GM19467 (cell line): ENCODE measurements around the gene GRAP.
A peak's percentile ranks its signal among the peaks of the same experiment; 100 is the strongest.
"Not testable (repeated sequence)": the region's sequence is repeated elsewhere in the genome, so short reads cannot be mapped to it uniquely, and the experiment has no call there.

Source experiments
- ATAC-seq: cut with Tn5 transposase; IDR thresholded peaks from one replicate; pipeline ENCODE4 v1.9.1; 2021; ENCODE audit warnings: mild to moderate bottlenecking, moderate library complexity; ENCODE audit not compliant: unreplicated experiment

GRAP gene

DNA sequence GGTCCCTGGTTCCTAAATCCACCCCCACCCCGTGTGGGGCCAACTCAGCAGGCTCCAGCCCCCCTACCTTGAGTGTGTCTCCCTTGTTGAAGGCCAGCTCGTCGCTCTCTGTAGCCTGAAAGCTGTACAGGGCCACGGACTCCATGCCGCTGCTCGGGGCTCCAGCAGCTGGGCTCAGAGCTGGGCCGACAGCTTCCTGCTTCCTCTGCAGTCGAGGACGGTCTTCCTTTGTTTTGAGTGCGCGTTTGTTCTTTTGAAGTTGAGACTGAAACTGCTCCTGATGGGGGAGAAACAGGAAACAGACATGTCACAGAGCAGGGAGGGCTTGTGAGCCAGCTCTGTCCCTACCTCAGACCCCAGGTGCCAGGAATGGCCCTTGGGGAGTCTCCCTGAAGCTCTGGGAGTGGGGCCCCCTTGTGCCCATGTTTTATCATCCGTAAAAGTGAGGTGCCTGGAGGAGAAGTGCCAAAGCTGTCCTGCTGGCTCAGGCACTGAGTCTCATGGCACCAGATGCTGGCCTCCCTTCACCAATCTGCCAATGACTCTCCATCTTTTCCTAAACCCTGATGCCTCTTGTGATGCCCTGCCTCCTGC, at the start of gene GRAP:
Gene GRAP (minus strand): TSS at position 176 of the 594 bp plus-strand sequence. CDS start 31 bp downstream, at position 145.
- ATAC-seq = not testable (repeated sequence)

DNA sequence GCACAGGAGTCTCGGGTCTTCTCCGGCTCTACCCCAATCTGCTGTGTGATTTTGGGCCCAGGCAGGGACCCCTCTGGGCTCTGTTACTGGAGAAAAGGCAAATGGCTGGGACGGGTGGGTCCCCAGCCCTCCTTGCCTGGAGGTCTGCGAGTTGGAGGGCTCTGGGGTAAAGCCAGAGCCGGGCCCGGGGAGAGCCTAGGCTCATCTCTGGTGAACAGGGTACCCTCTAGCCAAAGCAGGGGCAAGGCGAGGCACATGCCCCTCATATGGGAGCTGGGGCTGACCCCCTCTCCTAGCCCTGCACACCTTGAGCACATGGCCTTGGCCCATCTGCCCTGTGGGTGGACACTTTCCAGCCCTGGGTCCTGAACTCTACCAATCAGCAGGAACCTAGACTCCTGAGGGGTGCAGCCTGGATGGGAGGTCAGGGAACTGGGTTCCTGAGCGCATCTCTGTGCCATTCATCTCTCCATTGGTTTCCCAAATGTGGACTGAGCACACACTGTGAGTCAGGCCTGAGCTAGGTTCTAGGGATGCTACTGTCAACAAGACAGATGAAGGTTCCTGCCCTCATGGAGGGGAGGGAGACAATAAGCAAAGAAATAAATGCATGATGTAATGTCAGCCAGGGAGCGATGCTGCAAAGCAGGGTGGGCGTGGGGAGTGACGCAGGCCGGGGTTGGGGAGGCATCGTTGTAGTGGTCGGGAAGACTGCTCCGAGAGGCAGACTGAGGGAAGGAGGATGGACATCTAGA, 47.1 kb upstream of the GRAP start:
- not testable (repeated sequence) for ATAC-seq

DNA sequence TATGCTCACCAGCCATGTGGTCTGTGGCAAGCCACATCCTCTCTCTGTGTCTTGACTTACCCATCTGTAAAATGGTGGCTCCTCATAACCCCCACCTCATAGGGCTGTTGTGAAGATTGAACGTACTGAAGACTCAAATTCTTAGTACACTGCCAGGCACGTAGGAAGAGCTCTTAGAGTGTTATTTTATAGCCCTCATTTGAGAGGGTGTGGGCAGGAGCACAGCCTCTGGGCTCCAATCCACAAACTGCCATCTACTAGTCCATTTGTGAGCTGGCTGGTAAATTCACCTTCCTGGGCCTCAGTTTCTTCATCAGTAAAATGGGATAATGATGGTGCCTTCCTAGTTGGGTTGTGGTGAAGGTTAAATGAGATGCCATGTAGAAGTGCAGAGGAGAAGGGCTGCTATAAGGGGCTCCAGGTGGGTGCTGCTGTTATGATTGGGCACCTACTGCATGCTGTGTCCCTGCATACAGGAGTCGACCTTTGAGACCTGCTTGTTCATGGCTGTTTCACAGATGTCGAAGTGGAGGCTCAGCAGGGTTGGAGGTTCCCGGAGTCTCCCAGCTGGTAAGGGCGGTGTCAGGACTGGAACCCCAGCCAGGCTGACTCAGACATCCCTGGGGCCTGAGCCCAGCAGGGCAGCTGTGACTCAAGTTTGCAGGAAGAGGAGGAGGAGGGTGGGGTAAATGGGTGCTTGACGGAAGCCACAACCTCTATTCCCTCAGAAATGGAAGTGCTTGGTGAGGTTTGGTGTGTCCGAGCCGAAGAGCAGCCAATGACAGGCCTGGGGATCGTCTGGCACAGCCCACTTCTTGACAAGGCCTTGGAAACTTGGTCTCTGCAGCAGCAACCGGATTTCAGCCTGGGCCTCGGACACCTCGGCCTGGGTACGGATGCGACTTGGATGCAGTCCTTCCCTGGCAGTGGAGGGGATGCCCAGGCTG, 46.3 kb upstream of the GRAP start:
- not testable (repeated sequence) for ATAC-seq

DNA sequence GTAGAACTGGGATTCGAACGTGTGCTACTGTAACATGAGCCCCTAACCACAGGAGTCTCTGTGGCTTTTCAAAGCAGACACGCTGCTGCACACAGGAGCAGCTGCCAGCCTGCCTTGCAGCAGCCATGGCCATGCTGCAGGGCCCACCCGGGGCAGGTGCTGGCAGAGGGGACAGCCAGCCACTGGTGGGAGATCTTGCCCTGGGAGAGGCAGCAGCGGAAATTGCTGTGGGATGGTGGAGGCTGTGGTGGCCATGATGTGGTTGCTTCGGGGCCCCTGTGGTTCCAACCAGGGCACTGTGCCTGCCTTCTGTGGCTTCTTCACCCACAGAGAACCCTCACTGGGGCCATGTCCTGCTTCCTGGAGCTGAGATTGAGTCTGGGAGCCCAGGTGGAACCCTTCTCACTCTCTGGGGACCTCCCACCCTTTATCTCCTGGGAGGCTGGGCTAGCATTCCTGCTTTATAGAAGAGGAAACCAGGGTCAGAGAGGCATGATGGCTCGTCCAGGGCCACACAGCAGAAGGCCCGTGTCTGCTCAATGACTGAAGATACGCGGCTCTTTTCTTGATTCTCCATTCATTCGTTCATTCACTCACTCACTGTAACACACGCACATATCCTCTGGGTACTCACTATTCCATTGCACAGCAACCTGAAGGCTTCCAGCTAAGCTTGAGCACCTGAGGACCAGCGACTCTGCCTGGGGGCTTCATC, 43.5 kb upstream of the GRAP start:
- ATAC-seq = peak; percentile 42

DNA sequence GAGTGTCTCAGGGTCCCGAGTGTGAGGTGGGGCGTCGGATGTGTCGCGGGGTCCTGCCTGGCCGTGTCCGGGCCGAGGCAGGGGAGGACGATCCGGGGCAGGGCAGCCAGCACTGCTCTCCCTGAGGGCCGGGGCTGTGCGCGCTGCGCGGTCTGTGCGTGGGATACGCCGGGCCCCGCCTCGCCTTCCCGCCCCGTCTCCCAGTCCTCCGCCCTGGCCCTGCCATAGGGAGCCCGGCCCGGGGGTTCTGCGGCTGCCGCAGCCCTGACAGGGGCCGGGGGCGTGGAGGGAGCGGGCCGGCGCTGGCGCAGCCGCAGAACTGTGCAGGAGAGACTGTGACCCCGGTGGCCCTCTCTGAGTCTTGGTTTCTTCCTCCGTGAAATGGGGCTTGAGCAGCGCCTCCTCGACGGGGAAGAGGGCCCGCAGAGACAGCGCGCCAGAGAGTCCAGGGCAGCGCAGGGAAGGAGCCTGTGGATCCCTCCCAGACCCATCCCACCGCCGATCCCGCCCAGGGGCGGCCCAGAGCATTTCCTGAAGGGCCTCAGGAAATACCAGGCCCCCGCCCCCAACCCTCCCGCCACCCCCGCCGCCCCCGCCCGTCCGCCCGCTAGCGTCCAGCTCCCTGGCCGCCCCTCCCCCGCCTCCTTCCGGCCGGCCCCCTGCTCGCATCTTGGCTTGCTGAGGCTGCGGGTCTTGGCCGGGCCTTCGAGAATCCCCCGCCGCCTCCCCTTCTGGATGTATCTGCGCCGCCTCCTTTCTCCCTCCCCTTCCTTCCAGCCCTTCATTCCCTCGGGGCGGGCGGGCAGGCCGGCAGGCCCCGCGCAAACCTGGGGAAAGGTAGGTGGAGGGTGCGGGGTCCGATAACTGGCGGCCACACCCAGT, 42.3 kb upstream of the GRAP start:
- not testable (repeated sequence) for ATAC-seq

DNA sequence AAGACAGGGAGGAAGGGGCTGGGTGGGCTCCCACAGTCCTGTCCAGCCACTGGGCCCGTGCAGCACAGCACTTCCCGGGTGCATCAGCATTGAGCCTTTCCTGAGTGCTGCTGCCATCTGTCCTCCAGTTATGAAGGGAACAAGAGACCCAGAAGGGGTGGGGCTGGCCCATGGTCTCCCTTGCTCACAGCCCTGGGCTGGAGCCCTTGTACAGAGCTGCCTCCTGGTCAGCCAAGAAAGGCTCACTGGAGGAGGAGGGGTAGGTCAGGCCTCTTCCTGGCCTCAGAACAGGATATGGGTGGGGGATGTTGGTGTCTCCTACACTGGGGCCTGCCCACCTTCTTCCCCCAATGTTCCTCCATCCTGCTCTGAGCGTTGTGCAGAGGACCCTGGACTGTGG, 30.6 kb upstream of the GRAP start:
- not testable (repeated sequence) for ATAC-seq

DNA sequence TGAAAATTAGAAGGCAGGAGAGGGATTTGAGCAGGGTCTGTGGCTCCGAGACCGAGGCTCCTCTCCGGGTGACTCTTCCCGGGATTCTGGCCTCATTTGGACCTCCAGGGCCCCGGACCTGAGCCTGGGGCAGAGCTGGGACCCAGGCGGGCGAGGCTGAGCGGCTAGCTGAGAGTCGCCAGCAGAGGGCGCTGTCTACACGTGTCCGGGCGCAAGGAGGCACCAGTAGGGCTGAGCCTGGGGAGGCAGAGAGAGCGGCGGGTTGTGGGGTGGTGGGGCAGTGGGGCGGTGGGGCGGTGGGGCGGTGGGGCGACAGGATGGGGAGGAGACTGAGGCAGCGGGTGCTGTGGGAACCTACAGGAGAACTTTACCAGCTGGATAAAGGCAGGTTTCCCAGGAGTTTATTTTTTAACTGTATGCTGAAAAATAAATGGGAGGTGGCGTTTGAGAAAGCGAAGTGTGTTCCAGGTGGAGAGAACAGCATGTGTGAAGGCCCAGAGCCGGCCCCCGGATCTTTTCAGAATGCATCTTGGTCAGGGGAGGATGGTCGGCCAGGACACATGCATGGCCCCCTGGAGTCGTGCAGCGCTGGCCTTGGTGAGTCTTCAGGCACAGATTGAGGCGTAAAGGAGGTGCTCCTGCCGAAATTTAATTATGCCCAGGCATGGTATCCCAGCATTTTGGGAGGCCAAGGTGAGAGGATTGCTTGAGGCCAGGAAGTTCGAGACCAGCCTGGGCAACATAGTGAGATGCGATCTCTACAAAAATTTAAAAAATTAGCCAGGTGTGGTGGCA, 29.8 kb upstream of the GRAP start:
- peak; percentile 59 for ATAC-seq

DNA sequence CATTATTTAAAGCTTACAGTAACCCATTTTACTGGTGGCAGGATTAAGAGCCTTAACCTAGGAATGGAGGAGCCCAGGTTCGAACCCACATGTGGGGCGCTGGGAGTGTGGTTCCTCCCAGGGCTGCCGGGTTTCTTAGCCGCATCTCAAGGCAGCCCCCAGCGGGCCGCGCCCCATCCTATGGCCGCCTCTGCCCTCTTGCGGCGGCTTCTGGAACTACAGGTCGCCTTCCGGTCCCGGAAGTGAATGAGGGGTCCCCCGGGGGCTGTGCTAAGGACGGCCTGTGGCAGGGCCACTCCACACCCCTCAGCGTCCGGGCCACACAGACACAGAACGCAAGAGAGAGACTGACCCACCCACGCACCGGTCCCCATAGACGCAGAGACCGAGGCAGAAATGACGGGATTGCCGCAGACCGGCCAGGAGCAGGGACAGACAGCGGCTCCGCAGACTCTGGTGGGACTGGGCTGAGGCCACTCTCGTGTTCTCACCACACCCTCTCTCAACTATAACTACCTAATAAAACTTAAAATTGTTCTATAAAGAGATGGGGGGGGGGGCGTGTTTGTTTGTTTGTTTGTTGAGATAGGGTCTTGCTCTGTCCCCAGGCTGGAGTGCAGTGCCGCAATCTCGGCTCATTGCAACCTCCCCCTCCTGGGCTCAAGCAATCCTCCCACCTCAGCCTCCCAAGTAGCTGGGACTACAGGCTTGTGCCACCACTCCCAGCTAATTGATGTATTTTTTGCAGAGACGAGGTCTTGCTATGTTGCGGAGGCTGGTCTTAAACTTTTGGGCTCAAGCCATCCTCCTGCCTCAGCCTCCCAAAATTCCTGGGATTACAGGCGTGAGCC, 23.8 kb upstream of the GRAP start:
- ATAC-seq = peak; percentile 66

DNA sequence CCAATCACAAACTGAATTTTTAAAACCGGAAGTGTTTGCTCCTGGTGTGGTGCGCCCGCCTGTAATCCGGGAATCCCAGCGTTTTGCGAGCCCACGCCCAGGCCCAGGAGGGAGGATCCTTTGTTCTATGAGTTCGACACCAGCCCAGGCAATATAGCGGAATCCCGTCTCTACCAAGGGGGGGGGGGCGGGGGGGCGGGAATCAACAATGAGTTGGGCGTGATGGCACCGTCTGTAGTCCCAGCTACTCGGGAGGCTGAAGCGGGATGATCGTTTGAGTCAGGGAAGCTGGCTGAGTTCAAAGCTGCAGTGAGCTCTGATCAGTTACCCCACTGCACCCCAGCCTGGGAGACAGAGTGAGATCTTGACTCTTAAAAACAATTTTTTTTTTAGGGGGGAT, 17.6 kb upstream of the GRAP start:
- not testable (repeated sequence) for ATAC-seq

DNA sequence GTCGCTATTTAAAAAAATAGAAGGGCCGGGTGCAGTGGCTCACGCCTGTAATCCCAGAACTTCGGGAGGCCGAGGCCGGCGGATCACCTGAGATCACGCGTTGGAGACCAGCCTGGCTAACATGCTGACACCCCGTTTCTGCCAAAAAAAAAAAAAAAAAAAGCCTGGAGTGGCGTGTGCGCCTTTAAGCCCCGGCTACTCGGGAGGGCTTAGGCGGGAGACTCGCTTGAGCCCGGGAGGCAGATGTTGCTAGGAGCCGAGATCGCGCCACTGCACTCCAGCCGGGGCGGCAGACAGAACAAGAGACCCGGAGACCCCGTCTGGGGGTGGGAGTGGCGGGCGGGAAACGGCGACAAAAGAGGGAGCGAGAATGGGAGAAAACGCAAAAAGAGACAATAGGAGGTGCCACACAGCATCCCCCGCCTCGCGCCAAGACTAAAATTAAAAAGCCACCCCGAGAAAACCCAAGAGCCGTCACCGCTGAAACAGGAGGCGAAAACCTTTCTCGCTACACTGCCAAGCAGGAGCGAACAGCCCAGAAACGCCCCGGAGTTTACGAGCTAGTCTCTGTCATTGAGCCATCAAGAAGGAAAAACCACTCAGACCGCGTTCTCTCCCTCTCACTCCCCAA, 16.7 kb upstream of the GRAP start:
- peak; percentile 39 for ATAC-seq

DNA sequence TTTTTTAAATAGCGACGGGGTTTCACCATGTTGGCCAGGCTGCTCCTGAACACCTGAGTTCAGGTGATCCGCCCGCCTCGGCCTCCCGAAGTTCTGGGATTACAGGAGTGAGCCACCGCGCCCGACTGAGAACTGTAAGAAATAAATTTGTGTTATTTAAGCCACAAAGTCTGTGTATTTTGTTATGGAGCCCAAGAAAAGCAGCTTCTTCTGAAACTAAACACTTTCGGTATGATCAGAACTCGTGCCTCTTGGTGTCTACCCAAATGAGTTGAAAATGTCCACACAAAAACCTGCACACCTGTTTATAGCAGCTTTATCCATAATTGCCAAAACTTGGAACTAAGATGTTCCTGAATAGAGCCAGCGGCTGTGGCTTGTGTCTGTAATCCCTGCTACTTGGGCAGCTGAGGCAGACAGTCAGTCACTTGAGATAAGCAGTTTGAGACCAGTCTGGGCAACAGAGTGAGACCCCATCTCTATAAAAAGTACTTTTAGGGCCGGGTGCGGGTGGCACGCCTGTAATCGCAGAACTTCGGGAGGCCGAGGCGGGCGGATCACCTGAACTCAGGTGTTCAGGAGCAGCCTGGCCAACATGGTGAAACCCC, 16.1 kb upstream of the GRAP start:
- ATAC-seq = peak; percentile 62

DNA sequence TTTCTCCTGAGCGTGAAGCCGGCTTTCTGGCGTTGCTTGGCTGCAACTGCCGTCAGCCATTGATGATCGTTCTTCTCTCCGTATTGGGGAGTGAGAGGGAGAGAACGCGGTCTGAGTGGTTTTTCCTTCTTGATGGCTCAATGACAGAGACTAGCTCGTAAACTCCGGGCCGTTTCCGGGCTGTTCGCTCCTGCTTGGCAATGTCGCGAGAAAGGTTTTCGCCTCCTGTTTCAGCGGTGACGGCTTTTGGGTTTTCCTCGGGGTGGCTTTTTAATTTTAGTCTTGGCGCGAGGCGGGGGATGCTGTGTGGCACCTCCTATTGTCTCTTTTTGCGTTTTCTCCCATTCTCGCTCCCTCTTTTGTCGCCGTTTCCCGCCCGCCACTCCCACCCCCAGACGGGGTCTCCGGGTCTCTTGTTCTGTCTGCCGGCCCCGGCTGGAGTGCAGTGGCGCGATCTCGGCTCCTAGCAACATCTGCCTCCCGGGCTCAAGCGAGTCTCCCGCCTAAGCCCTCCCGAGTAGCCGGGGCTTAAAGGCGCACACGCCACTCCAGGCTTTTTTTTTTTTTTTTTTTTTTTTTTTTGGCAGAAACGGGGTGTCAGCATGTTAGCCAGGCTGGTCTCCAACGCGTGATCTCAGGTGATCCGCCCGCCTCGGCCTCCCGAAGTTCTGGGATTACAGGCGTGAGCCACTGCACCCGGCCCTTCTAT, 15.4 kb upstream of the GRAP start:
- ATAC-seq = peak; percentile 29

DNA sequence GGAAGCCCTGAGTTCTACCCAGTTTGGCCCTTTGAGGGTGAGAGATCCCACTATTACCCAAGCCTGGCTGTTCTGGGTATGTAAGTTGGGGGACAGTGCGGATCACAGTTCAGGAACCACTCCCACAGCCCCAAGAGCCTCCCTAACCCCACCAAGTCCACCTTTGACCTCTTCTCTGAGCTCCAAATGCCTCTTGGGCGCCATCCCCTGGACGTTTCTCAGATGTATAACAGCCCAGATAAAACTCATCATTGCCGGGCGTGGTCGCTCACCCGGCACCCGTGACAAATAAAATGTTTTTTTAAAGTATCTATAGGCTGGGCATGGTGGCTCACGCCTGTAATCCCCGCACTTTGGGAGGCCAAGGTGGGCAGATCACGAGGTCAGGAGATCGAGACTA, 8.7 kb upstream of the GRAP start:
- not testable (repeated sequence) for ATAC-seq

DNA sequence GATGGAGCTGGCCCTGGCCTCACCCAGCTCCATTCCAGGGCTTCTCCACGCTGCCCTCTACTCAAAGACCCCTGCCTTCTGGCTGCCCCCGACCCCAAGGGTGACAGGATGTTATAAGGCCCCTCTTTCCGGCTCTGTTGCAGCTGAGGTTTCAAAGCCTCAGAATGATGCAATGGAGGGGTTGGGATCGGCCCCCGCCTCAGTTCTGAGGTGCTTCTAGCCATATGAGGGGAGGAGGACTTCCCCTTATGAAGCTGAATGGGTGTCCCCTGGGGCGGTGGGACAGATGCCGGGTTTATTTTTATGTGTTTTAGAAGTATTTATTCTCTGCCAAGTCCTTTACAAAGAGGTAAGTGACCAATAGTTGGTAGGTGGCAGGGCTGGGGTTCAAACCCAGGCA, 2.1 kb upstream of the GRAP start:
- ATAC-seq = not testable (repeated sequence)

DNA sequence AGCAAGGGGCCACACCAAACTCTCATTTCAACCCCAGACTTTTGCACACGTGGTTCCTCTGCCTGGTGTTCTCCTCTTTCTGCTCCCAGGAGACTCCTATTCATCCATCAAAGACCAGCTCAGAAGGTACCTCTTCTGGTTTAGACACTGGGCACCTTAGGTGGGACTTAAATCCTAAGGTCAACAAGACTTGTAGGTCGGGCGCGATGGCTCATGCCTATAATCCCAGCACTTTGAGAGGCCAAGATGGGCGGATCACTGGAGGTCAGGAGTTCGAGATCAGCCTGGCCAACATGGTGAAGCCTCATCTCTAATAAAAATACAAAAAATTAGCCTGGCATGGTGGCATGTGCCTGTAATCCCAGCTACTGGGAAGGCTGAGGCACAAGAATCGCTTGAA, 753 bp upstream of the GRAP start:
- ATAC-seq = not testable (repeated sequence)

DNA sequence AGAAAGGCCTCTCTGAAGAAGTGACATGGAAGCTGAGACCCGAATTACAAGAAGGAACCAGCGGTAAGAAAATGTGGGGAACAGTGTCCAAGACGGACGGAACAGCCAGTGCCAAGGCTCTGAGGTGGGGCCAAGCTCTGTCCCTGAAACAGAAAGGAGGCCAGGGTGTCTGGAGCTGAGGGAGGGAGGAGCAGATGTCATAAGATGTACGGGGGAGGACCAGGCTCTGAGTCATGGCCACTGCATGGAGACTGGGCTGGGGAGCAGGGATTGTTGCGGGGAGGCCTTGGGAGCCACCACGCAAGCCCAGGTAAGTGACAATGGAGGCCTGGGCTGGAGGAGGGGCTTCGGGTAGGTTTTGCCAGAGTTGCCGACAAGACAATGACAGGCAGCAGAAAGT, 2.1 kb downstream of the GRAP start:
- not testable (repeated sequence) for ATAC-seq

DNA sequence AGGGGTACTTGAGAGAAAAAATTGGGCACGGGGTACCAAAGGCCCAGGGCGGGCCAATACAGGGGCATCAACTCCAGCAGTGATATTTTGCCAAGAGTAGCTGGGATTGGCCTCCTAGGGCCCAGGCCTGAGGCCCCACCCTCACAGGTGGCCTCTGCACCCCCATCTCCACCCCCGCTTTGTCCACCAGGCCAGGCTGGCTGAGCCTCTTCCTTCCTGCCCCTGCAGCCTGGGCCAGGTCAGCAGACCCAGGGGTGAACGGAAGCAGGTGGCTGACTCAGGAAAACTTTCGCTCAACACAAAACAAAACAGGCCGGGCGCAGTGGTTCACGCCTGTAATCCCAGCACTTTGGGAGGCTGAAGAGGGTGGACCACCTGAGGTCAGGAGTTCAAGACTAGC, 3.7 kb downstream of the GRAP start:
- not testable (repeated sequence) for ATAC-seq
